Trophoblast cell (in vitro differentiated cells and primary cell): Measurements from ENCODE around the gene ADGRL1.

Experiments used
- DNase-seq, 2 donors: peaks; one replicate each; pipeline ENCODE4 v3.0.0-alpha.2; 2016
- H2AFZ ChIP-seq: 2 replicates; pipeline ENCODE4 v1.6.1; 2013; ENCODE audit warnings: low read length, moderate library complexity, mild to moderate bottlenecking; ENCODE audit not compliant: insufficient read depth, poor library complexity
- H2AK5ac ChIP-seq: 2 replicates; pipeline ENCODE4 v1.6.1; 2013; ENCODE audit warnings: mild to moderate bottlenecking, low read length
- H2BK120ac ChIP-seq: 2 replicates; pipeline ENCODE4 v1.6.1; 2013; ENCODE audit warnings: low read length, mild to moderate bottlenecking, moderate library complexity; ENCODE audit not compliant: insufficient read depth, poor library complexity
- H2BK12ac ChIP-seq: 2 replicates; pipeline ENCODE4 v1.6.1; 2013; ENCODE audit warnings: mild to moderate bottlenecking, low read length, moderate library complexity
- H2BK5ac ChIP-seq: 2 replicates; pipeline ENCODE4 v1.6.1; 2013; ENCODE audit warnings: low read length, low read depth, moderate library complexity, mild to moderate bottlenecking; ENCODE audit not compliant: poor library complexity
- H3K14ac ChIP-seq: 2 replicates; pipeline ENCODE4 v1.6.1; 2013; ENCODE audit warnings: mild to moderate bottlenecking, low read length
- H3K18ac ChIP-seq: 2 replicates; pipeline ENCODE4 v1.6.1; 2013; ENCODE audit warnings: mild to moderate bottlenecking, low read length
- H3K23ac ChIP-seq: 2 replicates; pipeline ENCODE4 v1.6.1; 2013; ENCODE audit warnings: low read length
- H3K27ac ChIP-seq: 2 replicates; pipeline ENCODE4 v1.5.1; 2013; ENCODE audit warnings: low read depth, mild to moderate bottlenecking, inconsistent platforms, low read length, moderate library complexity
- H3K27me3 ChIP-seq: 2 replicates; pipeline ENCODE4 v1.6.1; 2013; ENCODE audit warnings: inconsistent platforms, mild to moderate bottlenecking, low read length, moderate library complexity; ENCODE audit not compliant: insufficient read depth
- H3K36me3 ChIP-seq, 2 experiments: 1 replicate in 1 of 2; 2 replicates in 1 of 2; pipeline ENCODE4 v1.6.1; 2013; ENCODE audit warnings: low read length in 2 of 2, mild to moderate bottlenecking in 2 of 2, moderate library complexity in 1 of 2; ENCODE audit not compliant: insufficient read depth in 2 of 2, control insufficient read depth in 1 of 2
- H3K4ac ChIP-seq: 2 replicates; pipeline ENCODE4 v1.6.1; 2013; ENCODE audit warnings: low read depth, mild to moderate bottlenecking, low read length, moderate library complexity
- H3K4me1 ChIP-seq, 2 experiments: 1 replicate in 1 of 2; 2 replicates in 1 of 2; pipeline ENCODE4 v1.6.1; 2013; ENCODE audit warnings: low read length in 2 of 2, mild to moderate bottlenecking in 2 of 2, moderate library complexity in 1 of 2; ENCODE audit not compliant: insufficient read depth in 2 of 2, control insufficient read depth in 1 of 2
- H3K4me2 ChIP-seq: 2 replicates; pipeline ENCODE4 v1.6.1; 2013; ENCODE audit warnings: inconsistent platforms, mild to moderate bottlenecking, low read length, moderate library complexity
- H3K4me3 ChIP-seq: 2 replicates; pipeline ENCODE4 v1.5.1; 2013; ENCODE audit warnings: mild to moderate bottlenecking, low read depth, low read length, inconsistent platforms
- H3K79me1 ChIP-seq: one replicate; pipeline ENCODE4 v1.6.1; 2013; ENCODE audit warnings: low read length
- H3K79me2 ChIP-seq: 2 replicates; pipeline ENCODE4 v1.6.1; 2013; ENCODE audit warnings: low read length, mild to moderate bottlenecking; ENCODE audit not compliant: control insufficient read depth, insufficient read depth, poor library complexity
- H3K9ac ChIP-seq: 2 replicates; pipeline ENCODE4 v1.6.1; 2013; ENCODE audit warnings: mild to moderate bottlenecking, low read length
- H3K9me3 ChIP-seq: 2 replicates; pipeline ENCODE4 v1.6.1; 2013; ENCODE audit warnings: low read depth, mild to moderate bottlenecking, control low read depth, inconsistent platforms, low read length; ENCODE audit not compliant: insufficient read depth
- H4K12ac ChIP-seq: 2 replicates; pipeline ENCODE4 v1.6.1; 2013; ENCODE audit warnings: low read depth, mild to moderate bottlenecking, low read length, moderate library complexity
- H4K8ac ChIP-seq: 2 replicates; pipeline ENCODE4 v1.6.1; 2013; ENCODE audit warnings: low read depth, mild to moderate bottlenecking, low read length, moderate library complexity
- H4K91ac ChIP-seq: one replicate; pipeline ENCODE4 v1.6.1; 2013; ENCODE audit warnings: low read depth, mild to moderate bottlenecking, low read length, moderate library complexity
- WGBS: extraction: QIAGEN DNeasy Blood & Tissue Kit; methylation state at CpG from one replicate; pipeline ENCODE4 v1.1.7; 2013; ENCODE audit warnings: missing lambda C conversion rate; ENCODE audit not compliant: insufficient read length, insufficient coverage; ENCODE audit errors: extremely low coverage; 5-methylcytosine and 5-hydroxymethylcytosine counted together

Gene ADGRL1

GRCh38 chr19:14142262-14143190 lies 63.4 kb downstream of the ADGRL1 start:
- no peak for DNase-seq
- Histone ChIP-seq H2BK120ac (no peak overlapping the region), H3K18ac (no peak overlapping the region), H3K27me3 (no peaks in the 10 kb centered on the region), H3K23ac (no peak overlapping the region), H3K4me2 (no peak overlapping the region), H2AK5ac (no peak overlapping the region), H3K4me1 (peaks cover 7 to 14% of the 10 kb centered on the region in 2 experiments), H4K12ac (no peak overlapping the region), H2AFZ (no peak overlapping the region), H3K79me1 (peaks cover 2% of the 10 kb centered on the region), H3K14ac (no peak overlapping the region), H4K8ac (no peak overlapping the region), H2BK12ac (no peak overlapping the region), H3K4ac (no peak overlapping the region), H4K91ac (no peak overlapping the region), H3K9ac (no peak overlapping the region), H3K79me2 (no peaks in the 10 kb centered on the region), H3K36me3 (no peaks in the 10 kb centered on the region), H3K27ac (no peak overlapping the region), H3K4me3 (no peak overlapping the region), H3K9me3 (no peaks in the 10 kb centered on the region), H2BK5ac (no peak overlapping the region)
- no CpG with 5 or more reads among the region's 12 CpGs for WGBS

GRCh38 chr19:14141041-14141440 lies 64.9 kb downstream of the ADGRL1 start:
- no peak overlapping the region for H3K14ac ChIP-seq
- no CpG with 5 or more reads among the region's 8 CpGs for WGBS

GRCh38 chr19:14139944-14140343 lies 66.0 kb downstream of the ADGRL1 start:
- no peak overlapping the region for H3K14ac ChIP-seq
- DNase-seq, result peak; percentile 89 to 95
- peaks cover 7 to 21% of the 10 kb centered on the region in 2 experiments for H3K4me1 ChIP-seq
- no peak overlapping the region for H3K18ac ChIP-seq
- H3K4ac ChIP-seq, result no peak overlapping the region
- H2BK5ac ChIP-seq, result no peak overlapping the region
- H3K9ac ChIP-seq, result no peak overlapping the region
- H4K8ac ChIP-seq, result no peak overlapping the region
- H4K12ac ChIP-seq, result no peak overlapping the region
- peaks cover 6% of the 10 kb centered on the region for H3K79me2 ChIP-seq
- no peak overlapping the region for H2BK120ac ChIP-seq
- H3K9me3 ChIP-seq, result no peaks in the 10 kb centered on the region
- WGBS, result no CpG with 5 or more reads among the region's 9 CpGs
- H3K23ac ChIP-seq, result no peak overlapping the region
- H2BK12ac ChIP-seq, result no peak overlapping the region
- H3K36me3 ChIP-seq, result no peaks in the 10 kb centered on the region
- no peak overlapping the region for H3K4me2 ChIP-seq
- H2AK5ac ChIP-seq, result no peak overlapping the region
- no peak overlapping the region for H3K4me3 ChIP-seq
- H4K91ac ChIP-seq, result no peak overlapping the region
- no peak overlapping the region for H3K27ac ChIP-seq
- no peak overlapping the region for H2AFZ ChIP-seq
- H3K79me1 ChIP-seq, result peaks cover 7% of the 10 kb centered on the region
- H3K27me3 ChIP-seq, result no peaks in the 10 kb centered on the region

More at GRCh38 chr19:14141041-14141440, 64.9 kb downstream of the ADGRL1 start:
- H3K9me3 ChIP-seq, result no peaks in the 10 kb centered on the region
- H2BK12ac ChIP-seq, result no peak overlapping the region
- no peak overlapping the region for H4K91ac ChIP-seq
- H2BK120ac ChIP-seq, result no peak overlapping the region
- no peak overlapping the region for H3K4ac ChIP-seq
- H3K4me2 ChIP-seq, result no peak overlapping the region
- no peak overlapping the region for H4K8ac ChIP-seq
- H3K27me3 ChIP-seq, result no peaks in the 10 kb centered on the region
- no peak overlapping the region for H4K12ac ChIP-seq
- H3K79me1 ChIP-seq, result peaks cover 7% of the 10 kb centered on the region
- no peak overlapping the region for H3K4me3 ChIP-seq
- H2AK5ac ChIP-seq, result no peak overlapping the region
- H2BK5ac ChIP-seq, result no peak overlapping the region
- no peak overlapping the region for H3K23ac ChIP-seq
- peaks cover 0 to 12% of the 10 kb centered on the region in 2 experiments for H3K4me1 ChIP-seq
- H3K27ac ChIP-seq, result no peak overlapping the region
- no peak overlapping the region for H3K18ac ChIP-seq
- H3K36me3 ChIP-seq, result no peaks in the 10 kb centered on the region
- H3K79me2 ChIP-seq, result peaks cover 3% of the 10 kb centered on the region
- no peak overlapping the region for H3K9ac ChIP-seq
- DNase-seq, result no peak
- H2AFZ ChIP-seq, result no peak overlapping the region

DNA sequence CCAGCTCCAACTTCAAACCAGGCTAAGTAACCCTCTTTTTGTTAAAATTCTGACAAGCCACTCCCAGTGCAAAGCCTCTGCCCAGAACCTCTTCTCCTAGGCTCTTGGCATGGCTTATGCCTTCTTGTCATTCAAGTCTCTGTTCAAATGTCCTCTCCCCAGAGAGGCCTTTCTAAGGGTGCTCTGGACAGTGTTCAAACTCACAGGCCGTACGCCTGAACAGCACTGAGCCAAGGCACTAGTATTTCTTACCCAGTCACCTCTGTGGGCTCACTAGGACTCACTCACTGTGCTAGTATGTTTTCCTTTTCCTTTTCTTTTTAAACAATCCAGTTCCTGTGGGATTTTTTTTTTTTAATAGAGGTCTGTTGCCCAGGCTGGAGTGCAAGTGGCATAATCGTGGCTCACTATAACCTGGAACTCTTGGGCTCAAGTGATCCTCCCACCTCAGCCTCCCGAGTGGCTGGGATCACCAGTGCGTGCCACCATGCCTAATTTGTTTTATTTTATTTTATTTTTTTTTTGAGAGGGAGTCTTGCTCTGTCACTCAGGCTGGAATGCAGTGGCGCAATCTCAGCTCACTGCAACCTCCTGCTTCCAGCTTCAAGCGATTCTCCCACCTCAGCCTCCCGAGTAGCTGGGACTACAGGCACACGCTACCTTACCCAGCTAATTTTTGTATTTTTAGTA lies 67.2 kb downstream of the ADGRL1 start:
- Histone ChIP-seq H2BK5ac (no peak overlapping the region), H3K27me3 (no peaks in the 10 kb centered on the region), H4K8ac (no peak overlapping the region), H3K23ac (no peak overlapping the region), H3K14ac (no peak overlapping the region), H4K91ac (no peak overlapping the region), H3K9ac (no peak overlapping the region), H3K4ac (no peak overlapping the region), H2BK120ac (no peak overlapping the region), H2BK12ac (no peak overlapping the region), H4K12ac (no peak overlapping the region), H3K79me1 (peaks cover 7% of the 10 kb centered on the region), H3K79me2 (peaks cover 6% of the 10 kb centered on the region), H3K18ac (no peak overlapping the region), H3K27ac (no peak overlapping the region), H2AK5ac (no peak overlapping the region), H3K4me1 (peaks cover 7 to 21% of the 10 kb centered on the region in 2 experiments), H3K4me3 (no peak overlapping the region), H3K4me2 (no peak overlapping the region), H2AFZ (no peak overlapping the region), H3K9me3 (no peaks in the 10 kb centered on the region), H3K36me3 (no peaks in the 10 kb centered on the region)
- WGBS, result no CpG with 5 or more reads among the region's 9 CpGs
- DNase-seq, result peak; percentile 24 to 50
